Left renal pelvis (tissue), 4 donors: Measurements from ENCODE around the gene USP24. TPM values are rescaled to one million over a fixed set of nuclear protein-coding genes. Genes with fewer than 3 reads are reported as not detected.
"Not testable (repeated sequence)": the region's sequence is repeated elsewhere in the genome, so short reads cannot be mapped to it uniquely, and the experiment has no call there.

Experiments
- DNase-seq, 4 donors: peaks; one replicate each; pipeline ENCODE4 v3.0.0-alpha.2; 2013; ENCODE audit warnings: low read depth in 4 of 4, low spot score in 3 of 4
- polyA plus RNA-seq, 4 donors: library from polyadenylated mRNA; unstranded; fragments of 120-200 nt; gene quantifications; one replicate each; pipeline ENCODE4 v1.2.1, GENCODE V29; 2013; ENCODE audit not compliant: insufficient read length in 4 of 4

USP24 gene
- polyA plus RNA-seq, 4 donors = 24.3 to 54.7 (median 46.8) TPM

- no peak for DNase-seq
These were observed 14.5 kb downstream of the USP24 start for GRCh38 chr1:55200667-55201066.

DNA sequence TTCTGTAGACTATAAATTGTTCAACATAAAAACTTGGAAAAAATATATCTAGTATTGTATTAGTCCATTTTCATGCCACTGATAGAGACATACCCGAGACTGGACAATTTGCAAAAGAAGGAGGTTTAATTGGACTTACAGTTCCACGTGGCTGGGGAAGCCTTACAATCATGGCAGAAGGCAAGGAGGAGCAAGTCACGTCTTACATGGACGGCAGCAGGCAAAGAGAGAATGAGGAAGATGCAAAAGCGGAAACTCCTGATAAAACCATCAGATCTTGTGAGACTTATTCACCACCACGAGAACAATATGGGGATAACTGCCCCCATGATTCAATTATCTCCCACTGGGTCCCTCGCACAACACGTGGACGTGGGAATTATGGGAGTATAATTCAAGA lies 15.4 kb downstream of the USP24 start:
- not testable (repeated sequence) for DNase-seq

DNA sequence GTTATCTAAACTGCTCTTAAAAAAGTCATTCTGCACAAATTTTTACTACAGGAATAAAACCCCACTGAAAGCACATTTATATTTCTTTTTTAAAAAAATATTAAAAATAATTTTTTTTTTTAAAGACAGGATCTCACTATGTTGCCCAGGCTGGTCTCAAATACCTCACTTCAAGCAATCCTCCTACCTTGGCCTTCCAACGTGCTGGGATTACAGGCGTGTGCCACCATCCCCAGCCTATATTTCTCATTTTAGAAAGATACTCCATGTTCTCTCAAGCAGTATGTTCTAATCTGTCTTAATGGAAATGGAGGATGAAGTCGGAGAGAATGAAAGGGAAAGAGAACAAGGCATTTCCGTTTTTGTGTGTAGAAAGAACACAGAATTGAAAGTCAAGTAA lies 17.1 kb downstream of the USP24 start:
- DNase-seq = no peak

GRCh38 chr1:55197099-55197498 lies 18.1 kb downstream of the USP24 start:
- no peak for DNase-seq

GRCh38 chr1:55196433-55197035 lies 18.6 kb downstream of the USP24 start:
- DNase-seq = no peak

DNA sequence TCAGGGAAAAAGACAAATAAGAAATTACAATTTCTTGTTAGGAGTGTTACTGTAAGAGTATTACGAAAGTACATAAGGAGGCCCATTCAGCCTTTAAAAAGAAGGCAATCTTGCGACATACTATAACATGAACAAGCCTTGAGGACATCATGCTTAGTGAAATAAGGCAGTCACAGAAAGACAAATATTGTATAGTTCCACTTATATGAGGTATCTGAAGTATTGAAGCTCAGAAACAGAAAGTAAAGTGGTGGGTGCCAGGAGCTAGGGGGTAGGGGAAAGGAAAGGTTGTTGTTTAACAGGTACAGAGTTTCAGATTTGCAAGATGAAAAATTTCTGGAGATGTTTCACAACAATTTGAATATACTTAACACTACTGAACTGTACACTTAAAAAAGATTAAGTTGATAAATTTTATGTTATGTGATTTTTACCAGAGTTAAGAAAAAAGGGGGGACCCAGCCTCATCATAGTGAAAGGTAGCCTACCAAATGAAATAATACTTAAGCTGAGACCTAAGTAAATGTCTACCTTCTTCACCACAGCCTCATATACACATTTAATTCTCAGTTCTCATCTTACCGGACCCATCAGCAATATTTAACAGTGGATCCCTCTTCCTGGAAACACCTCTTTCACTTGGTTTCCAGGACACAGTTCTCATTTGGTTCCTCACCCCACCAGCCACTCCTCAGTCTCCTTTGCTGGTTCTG lies 19.5 kb downstream of the USP24 start:
- DNase-seq = no peak

DNA sequence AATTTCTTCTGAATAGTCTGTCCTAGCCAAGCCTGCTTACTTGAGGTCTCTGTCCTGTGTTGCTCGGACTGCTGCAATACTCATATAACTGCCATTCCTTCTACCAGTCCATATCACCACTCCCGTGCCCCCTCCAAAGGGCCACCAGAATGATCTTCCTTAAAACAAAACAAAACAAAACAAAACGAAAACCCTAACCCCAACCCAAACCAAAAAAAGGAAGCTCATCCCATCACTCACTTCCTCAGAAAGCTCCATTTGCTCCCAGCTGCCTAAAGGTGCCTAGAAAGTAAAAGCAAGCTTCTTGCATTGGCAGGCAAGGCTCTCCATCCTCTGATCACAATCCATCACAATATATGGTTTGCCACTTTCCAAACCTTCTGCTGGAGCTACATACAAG lies 20.3 kb downstream of the USP24 start:
- no peak for DNase-seq

- no peak for DNase-seq
These were observed 23.1 kb downstream of the USP24 start for GRCh38 chr1:55192093-55192492.

DNA sequence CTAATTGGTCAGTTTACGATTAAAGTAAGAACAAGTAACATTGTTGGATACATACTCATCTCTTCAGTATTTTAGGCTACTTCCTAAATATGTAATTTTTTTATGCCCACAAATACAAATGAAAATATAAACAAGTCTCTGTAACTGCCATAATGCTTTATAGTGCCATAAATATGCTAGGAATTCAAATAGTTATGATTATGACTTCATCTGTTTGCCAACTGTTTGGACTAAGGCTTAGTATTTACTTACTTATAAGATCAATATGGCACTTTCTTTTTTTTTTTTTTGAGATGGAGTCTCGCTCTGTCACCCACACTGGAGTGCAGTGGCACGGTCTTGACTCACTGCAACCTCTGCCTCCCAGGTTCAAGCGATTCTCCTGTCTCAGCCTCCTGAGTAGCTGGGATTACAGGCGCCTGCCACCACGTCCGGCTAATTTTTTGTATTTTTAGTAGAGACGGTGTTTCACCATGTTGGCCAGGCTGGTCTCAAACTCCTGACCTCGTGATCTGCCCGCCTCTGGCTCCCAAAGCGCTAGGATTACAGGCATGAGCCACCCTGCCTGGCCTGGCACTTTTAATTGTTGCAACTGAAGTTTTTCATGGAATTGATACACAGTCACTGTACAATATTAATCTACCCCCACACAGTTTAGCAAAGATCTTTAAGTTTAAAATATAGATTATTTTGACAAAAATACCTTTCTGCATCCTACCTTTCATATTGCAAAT lies 23.8 kb downstream of the USP24 start:
- DNase-seq = not testable (repeated sequence)

GRCh38 chr1:55190109-55190508 lies 25.1 kb downstream of the USP24 start:
- DNase-seq = no peak

DNA sequence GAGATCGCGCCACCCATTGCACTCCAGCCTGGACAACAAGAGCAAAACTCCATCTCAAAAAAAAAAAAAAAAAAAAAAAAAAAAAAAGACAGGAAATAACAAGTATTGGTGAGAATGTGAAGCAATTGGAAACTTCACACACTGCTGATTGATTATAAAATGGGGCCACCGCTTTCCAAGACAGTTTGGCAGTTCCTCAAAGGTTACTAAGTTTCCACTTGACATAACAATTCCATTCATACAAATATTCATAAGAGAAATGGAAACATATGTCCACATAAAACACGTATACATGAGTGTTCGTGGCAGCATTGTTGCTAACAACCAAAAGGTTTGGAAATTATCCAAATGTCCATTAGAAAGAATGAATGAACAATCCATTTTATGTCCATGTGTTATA lies 26.3 kb downstream of the USP24 start:
- DNase-seq = no peak

DNA sequence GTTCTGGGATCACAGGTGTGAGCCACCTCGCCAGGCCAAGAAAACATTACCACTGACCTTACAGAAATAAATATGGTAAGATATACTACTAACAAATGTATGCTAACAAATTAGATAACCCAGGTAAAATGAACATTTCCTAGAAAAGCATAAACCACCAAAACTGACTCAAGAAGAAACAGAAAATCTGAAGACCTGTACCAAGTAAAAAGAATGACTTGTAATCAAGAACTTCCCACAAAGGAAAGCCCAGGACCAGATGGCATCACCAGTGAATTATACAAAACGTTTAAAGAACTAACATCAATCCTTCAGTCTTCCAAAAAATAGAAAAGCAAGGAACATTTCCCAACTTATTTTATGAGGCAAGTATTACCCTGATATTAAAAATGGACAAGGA lies 29.3 kb downstream of the USP24 start:
- DNase-seq = no peak

DNA sequence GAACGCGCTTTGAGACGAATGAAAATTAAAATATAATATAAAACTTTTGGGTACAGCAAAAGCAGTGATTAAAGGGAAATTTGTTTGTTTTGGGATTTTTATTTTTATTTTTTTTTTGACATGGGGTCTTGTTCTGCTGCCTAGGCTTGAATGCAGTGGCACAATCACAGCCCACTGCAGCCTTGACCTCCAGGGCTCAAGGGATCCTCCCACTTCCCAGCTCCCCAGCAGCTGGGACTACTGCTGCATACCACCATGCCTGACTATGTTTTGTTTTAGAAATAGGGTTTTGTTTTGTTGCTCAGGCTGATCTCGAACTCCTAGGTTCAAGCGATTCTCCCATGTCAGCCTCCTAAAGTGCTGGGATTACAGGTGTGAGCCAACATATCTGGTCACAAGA lies 30.3 kb downstream of the USP24 start:
- DNase-seq = no peak

DNA sequence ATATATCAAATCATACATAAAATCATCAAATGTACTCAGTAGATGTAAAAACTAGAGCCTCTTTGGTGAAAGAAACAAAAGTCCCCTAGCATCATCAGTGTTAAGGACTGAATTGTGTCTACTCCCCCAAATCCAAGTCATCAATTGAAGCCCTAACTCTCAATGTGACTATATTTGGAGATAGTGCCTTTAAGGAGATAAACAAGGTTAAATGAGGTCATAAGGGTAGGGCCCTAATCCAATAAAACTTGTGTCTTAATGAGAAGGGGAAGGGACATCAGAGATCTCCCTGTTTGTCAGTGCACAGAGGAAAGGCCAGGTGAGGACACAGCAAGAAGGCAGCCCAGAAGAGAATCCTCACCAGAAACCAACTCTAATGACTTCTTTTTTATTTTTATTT lies 33.5 kb downstream of the USP24 start:
- no peak for DNase-seq

DNA sequence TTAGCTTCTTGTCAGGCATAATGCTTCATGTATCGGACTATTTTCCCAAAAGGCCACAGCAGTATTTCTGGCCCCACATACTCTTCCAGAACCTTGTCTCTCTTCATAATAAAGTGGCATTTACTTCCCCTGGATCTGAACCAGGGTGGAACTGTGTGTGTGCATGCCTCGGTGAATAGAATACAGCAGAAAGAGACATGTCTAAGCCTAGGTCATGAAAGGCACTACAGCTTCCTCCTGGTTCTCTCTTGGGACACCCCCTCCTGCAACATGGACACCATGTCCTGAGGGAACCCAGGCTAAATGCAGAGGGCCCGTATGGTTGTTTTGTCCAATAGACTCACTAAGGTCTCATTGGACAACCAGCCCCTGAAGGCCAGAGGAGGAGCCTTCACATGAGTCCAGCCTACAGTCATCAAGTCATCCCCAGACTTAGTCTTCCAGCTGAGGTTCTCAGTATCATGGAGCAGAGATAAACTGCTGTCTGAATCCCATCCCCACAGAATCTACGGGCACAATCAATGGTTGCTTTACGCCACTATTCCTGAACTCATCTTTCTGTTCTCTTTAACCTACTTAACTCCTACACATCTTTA lies 35.0 kb downstream of the USP24 start:
- DNase-seq = no peak

DNA sequence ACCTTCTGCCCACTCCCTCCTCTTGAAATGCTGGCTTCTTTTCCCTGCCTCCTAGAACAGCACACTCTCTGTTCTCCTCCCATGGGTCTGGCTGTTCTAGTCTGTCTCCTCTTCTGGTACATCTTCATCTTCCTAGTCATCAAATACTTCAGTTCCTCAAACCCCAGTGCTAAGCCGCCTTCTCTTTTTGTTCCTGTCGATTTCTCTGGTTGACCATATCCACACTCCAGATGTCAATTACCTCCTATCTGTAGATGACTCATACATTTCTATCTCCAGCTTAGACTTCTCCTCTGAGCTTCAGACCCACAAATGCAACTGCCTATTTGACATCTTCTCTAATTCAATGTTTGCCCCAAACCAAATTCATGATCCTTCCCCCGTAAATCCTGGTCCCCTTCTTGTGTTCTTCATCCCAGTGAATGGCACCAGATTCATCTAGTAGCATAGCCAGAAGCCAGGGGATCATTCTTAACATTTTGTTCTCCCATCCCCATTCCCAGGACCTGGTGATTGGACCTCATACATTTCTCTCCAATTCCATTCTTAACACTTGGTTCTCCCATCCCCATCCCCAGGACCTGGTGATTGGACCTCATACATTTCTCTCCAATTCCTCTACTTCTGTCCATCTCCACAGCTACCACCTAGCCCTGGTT lies 35.9 kb downstream of the USP24 start:
- no peak for DNase-seq

- DNase-seq = no peak
These were observed 42.5 kb downstream of the USP24 start for GRCh38 chr1:55172687-55173086.

DNA sequence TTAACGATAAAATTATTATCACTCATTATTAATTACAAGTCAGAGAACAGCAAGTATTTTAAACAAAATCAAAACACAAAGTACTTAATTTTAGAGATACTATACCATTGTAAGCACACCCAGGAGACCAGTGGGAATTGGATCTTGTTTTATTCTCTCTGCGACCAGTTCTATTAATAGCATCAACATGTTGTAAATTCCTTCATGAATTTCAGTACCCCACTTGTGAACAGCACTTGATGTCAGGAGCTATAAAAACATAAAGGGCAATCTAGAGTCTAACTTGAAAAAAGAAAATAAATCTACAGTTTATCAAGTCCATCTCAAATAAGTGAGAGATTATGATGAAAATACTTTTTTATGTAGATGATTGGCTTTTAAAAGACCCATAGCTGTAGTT lies 42.9 kb downstream of the USP24 start:
- DNase-seq = peak in 1 of 4 donors; percentile 3

- DNase-seq = no peak
These were observed 43.5 kb downstream of the USP24 start for GRCh38 chr1:55171694-55172093.

GRCh38 chr1:55170426-55170825 lies 44.7 kb downstream of the USP24 start:
- no peak for DNase-seq

DNA sequence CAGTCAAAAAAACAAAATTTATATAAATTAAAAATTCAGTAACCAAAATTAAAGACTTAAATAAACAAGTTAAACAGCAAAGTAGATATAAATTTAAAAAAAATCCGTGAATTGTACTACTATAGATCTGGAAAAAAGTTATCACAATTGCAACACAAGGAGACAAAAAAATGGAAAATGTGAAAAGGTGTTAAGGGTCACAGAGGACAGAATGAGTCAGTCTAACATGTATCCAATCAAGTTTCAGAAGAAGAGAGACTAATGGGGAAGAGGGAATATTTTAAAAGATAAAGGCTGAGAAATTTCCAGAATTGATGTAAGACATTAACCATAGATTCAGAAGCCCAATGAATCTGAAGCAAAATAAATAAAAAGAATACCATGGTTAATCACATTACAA lies 46.0 kb downstream of the USP24 start:
- no peak for DNase-seq
